Testis (tissue), 2 donors: Measurements from ENCODE around the gene SUSD2.

ENCODE experiments used
- CTCF ChIP-seq, 3 experiments: fragments of 450-650 bp in 2 of 3; fragments of 200-600 bp in 1 of 3; sonication (generic) in 1 of 3; IDR thresholded peaks; one replicate each; pipeline ENCODE4 v1.5.1; 2016 to 2019; ENCODE audit warnings: antibody characterized with exemption in 3 of 3, mild to moderate bottlenecking in 2 of 3, moderate library complexity in 1 of 3
- POLR2A ChIP-seq: fragments of 450-650 bp; IDR thresholded peaks from one replicate; pipeline ENCODE4 v1.6.1; 2017; ENCODE audit warnings: antibody characterized with exemption, mild to moderate bottlenecking, moderate library complexity

GRCh38 chr22:24185501-24186351, 4.4 kb downstream of the SUSD2 start:
- no peak for TF ChIP-seq POLR2A
- no peak for TF ChIP-seq CTCF (IDR thresholded peaks at IDR 0.05)
